Right hindlimb (tissue), 1 donor: ENCODE results near the gene ARFGEF3.
"Not testable (repeated sequence)": the region's sequence is repeated elsewhere in the genome, so short reads cannot be mapped to it uniquely, and the experiment has no call there.

ENCODE experiments used
- DNase-seq: peaks from one replicate; pipeline ENCODE4 v3.0.0-alpha.2; 2018

Gene ARFGEF3

DNA sequence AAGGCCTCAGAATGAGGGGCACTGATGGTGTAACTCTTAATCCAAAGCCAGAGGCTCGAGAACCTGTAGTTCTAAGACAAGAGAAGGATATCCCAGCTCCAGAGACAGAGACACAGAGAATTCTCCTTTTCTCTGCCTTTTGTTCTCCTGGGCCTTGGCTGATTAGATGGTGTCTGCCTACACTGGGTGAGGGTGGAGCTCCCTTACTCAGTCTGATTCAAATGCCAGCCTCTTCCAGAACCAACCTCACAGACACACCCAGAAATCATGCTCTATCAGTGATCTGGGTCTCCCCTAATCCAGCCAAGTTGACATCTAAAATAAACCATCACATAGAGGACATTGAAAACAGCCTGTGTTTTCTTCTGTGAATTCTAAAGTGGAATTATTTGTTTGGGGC, 148.0 kb downstream of the ARFGEF3 start:
- no peak for DNase-seq

DNA sequence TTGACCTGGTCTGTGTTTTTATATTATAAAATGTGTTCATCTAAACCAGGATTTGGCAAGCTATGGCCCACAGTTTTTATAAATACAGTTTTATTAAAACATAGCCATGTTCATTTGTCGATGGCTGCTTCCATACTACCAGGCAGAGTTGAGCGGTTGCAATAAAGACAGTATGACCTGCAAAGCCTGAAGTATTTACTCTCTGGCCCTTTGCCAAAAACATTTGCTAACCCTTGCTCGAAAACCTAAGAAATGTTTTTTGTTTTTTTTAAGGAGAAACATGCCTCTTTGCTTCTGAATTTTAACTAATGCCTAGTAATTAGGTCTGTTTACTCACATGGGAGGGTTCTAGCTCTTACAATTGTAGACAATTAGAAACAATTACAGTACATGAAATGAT, 148.6 kb downstream of the ARFGEF3 start:
- DNase-seq = no peak

DNA sequence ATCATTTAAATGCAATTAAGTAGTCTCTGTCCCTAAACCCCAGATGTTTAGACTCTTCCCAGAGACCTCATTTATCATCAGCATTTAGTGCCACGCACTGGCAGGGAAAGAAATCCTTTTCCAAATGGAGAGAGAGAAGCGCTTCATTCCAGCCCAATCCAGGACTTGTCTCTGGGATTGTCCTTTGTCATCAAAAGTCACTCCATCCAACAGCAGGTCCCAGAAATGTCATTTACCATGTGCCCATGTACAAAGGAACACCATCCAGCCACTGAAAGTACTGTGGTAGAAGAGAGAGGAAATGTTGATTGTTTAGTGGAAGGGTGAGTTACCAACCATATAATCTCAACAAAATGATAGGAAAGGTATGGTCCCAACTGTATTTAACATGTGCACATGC, 149.1 kb downstream of the ARFGEF3 start:
- DNase-seq = no peak

DNA sequence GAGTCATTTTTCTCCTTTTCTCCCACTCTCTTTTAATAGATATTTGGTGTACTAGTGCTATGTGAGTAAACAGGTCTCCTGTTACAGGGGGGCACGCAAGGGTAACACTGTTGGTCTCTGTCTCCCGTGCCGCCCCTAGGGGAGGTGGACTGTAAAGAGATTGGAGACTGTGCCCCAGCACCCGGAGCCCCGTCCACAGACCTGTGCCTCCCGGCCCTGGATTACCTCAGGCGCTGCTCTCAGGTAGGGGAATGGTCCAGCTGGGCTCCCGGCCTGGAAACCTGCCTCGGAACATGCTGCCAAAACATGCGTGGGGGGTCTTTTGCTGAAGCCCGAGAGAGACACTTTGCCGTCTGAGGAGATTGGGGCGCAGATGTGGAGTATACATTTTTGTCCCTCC, 149.5 kb downstream of the ARFGEF3 start:
- DNase-seq = no peak

DNA sequence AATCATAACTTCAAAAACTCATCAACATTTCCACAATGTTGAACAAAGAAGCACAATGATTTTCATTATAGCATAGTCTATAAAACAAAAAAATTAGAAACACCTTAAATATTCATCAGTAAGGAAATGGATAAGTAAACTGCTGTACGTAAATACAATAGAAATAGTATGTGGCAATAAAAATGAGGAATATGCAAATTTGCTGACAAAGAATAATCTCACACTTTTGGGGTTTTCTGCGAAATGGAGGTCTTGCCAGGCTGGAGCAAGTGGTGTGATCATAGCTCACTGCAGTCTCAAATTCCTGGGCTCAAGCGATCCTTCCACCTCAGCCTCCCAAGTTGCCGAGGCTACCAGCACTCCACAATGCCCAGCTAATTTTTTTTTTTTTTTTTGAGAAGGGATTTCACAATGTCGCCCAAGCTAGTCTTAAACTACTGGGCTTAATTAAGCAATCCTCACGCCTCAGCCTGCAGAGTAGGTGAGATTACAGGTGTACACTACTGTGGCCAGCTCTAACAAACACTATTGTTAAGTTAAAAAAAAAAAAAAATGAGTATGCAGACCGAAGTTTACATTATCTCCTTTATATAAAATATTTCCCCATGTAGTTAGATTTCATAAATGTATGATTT, 157.1 kb downstream of the ARFGEF3 start:
- DNase-seq = no peak

DNA sequence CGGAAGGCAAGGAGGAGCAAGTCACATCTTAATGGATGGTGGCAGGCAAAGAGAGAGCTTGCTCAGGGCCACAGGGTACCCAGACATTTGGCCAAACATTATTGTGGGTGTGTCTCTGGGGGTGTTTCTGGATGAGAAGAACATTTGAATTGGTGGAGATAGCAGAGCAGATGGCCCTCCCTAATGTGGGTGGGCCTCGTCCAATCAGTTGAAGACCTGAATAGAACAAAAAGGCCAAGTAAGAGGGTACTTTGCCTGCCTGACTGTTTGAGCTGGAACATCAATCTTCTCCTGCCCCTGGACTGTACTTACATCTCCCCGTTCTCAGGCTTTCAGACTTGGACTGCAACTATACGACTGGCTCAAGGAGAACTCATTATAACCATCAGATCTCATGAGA, 160.2 kb downstream of the ARFGEF3 start:
- DNase-seq = no peak

DNA sequence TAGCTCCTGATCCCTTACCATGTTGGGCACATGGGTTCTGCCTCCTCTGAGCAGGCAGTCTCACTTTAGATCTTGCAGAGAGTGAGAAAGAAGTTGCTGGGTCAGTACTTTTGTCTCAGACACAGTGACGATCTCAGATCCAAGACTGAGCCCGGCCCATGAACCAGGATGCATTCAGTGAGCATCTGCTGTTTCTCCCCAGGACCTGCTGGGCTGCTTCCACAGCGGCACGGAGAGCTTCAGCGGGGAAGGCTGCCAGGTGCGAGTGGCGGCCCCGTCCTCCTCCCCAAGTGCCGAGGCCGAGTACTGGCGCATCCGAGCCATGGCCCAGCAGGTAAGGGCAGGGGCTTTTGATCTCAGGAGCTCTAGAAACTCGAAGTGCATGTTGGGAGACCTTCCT, 162.1 kb downstream of the ARFGEF3 start:
- no peak for DNase-seq

DNA sequence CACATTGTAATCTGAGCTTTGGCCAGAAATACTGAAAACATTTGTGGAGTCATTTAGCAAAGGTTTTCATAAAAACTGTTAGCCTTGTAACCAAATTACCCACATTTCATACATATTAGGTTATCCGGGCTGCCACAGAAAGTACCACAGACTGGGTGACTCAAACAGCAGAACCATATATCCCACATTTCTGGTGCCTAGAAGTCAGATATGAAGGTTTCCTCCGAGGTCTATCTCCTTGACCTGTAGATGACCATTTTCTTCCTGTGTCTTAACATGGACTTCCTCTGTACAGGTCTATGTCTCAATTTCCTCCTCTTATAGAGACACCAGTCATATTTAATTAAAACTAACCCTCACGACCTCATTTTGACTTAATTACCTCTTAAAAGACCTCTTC, 166.5 kb downstream of the ARFGEF3 start:
- DNase-seq = no peak

DNA sequence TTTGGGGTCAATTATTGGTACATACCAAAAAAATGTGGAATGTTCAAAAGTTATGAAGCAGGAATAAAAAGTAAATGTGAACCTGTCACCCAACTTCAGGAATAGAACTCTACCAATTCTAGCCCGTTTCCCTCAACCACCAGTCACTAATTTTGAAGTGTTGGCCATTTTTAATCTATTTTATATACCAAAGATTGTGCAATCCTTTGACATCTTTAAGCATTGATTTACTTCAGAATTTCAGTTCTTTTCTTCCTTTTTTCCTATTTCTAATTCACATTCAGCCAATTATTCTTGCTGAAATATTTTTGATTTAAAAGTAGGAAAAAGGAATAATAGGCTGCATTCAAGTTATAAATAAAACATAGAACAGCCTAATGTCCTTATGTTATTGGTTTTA, 169.0 kb downstream of the ARFGEF3 start:
- DNase-seq = no peak

DNA sequence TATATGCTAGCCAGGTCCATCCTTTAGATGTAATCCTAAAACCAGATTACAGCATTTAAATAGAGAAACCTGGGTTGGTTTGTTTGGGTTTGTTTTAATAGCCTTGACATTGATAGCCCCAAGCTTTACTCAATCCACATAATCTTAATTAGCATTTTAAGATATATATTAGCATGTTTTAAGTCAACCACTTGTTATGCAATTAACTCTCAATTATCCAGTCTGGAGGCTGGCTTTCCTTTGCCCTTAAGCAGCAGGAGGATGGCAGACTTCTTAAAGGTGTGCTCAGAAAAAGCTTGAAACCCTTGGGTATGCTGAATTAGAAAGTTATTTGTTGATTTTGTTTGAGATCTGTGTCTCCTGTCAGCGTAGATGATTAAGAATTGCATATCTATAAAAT, 169.7 kb downstream of the ARFGEF3 start:
- DNase-seq = no peak

DNA sequence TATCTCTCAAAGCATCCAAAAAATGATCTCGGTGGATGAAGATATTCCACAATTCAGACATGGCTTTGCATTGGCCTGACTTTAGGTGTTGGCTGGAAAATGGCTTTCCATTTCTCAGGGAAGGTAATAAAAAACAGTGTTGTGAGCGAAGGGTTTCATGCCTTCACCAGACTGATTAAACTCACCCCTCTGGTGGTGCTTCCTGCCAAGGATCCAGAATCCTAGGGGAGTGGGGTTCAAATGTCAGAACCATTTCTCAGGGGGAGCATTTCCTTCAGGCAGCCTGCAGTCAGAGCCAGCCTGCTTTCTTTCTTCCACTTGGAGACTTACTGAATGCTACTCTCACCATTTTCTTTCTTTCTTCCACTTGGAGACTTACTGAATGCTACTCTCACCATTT, 170.2 kb downstream of the ARFGEF3 start:
- no peak for DNase-seq

DNA sequence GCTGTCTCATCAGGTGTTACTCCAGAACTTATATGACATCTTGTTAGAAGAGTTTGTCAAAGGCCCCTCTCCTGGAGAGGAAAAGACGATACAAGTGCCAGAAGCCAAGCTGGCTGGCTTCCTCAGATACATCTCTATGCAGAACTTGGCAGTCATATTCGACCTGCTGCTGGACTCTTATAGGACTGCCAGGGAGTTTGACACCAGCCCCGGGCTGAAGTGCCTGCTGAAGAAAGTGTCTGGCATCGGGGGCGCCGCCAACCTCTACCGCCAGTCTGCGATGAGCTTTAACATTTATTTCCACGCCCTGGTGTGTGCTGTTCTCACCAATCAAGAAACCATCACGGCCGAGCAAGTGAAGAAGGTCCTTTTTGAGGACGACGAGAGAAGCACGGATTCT, 172.3 kb downstream of the ARFGEF3 start:
- DNase-seq = no peak

DNA sequence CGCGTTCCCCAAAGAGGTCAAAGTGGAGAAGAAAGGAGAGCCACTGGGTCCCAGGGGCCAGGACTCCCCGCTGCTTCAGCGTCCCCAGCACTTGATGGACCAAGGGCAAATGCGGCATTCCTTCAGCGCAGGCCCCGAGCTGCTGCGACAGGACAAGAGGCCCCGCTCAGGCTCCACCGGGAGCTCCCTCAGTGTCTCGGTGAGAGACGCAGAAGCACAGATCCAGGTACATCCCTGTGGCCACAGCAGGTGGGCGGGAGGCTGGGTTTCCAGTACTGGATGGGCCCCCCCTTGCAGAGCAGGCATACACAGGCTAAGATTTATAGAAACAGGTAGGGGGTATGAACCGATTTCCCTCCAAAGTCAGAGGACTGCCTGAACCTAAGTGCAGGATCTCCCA, 173.2 kb downstream of the ARFGEF3 start:
- DNase-seq = no peak

DNA sequence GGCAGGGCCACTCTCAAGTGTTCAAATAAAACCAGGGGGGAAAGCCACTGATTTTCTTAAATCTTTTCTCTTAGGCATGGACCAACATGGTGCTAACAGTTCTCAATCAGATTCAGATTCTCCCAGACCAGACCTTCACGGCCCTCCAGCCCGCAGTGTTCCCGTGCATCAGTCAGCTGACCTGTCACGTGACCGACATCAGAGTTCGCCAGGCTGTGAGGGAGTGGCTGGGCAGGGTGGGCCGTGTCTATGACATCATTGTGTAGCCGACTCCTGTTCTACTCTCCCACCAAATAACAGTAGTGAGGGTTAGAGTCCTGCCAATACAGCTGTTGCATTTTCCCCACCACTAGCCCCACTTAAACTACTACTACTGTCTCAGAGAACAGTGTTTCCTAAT, 174.5 kb downstream of the ARFGEF3 start:
- DNase-seq = no peak

DNA sequence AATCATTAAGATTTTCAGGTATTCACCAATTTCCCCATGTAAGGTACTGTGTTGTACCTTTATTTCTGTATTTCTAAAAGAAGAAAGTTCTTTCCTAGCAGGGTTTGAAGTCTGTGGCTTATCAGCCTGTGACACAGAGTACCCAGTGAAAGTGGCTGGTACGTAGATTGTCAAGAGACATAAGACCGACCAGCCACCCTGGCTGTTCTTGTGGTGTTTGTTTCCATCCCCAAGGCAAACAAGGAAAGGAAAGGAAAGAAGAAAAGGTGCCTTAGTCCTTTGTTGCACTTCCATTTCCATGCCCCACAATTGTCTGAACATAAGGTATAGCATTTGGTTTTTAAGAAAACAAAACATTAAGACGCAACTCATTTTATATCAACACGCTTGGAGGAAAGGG, 175.3 kb downstream of the ARFGEF3 start:
- no peak for DNase-seq

DNA sequence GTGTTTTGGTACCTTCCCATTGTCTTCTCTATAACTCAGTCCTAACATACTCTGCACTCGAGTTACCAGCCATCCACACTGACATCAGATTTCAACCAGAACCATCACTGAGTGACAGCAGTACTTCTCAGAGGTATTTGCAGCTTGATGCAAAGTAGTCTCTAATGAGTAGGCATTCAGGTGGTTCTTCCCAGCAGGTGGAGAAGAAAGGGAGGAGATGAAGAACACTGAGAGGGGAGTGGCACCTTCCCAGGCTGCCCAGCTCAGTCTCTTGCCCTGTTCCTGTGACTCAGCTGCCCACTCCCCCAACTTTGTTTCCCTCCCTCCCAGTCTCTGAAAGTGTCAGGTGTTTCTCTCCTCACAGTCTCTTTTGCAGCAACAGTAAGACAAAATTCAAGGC, 177.3 kb downstream of the ARFGEF3 start:
- no peak for DNase-seq

DNA sequence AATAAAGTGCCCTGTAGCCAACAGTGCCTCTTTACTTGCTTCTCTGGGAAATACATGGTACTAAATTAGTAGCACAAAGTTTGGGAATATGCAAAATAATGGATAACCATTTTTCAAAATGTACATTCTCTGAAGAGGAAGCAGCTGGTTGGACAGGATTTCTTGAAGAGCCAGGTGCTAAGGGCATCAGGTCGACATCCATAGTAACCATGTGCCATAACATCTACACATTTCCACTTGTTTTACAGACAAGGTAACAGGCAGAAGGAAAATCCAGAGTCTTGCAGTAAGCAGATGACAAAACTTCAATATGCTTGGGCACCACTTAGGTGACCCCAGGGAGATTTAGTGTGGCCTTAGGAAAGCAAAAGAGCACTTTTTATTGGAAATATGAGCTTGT, 179.4 kb downstream of the ARFGEF3 start:
- no peak for DNase-seq

DNA sequence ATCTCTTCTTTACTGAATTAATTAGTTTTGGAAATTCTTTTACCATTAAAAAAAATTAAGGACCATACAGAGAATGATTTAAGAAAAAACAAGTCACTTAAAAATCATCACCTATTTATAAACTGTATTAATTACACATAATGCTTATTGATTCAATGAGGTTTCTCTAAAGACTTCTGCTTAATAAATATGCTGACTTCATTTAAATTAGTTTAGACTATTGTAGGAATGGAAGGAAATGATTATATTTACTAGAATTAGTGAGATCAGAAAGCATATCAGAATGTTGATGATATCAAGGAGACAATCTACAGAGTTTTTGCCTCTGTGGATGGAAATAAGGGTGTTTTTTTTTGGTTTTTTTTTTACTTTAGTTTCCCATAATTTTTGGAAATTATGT, 181.4 kb downstream of the ARFGEF3 start:
- no peak for DNase-seq

DNA sequence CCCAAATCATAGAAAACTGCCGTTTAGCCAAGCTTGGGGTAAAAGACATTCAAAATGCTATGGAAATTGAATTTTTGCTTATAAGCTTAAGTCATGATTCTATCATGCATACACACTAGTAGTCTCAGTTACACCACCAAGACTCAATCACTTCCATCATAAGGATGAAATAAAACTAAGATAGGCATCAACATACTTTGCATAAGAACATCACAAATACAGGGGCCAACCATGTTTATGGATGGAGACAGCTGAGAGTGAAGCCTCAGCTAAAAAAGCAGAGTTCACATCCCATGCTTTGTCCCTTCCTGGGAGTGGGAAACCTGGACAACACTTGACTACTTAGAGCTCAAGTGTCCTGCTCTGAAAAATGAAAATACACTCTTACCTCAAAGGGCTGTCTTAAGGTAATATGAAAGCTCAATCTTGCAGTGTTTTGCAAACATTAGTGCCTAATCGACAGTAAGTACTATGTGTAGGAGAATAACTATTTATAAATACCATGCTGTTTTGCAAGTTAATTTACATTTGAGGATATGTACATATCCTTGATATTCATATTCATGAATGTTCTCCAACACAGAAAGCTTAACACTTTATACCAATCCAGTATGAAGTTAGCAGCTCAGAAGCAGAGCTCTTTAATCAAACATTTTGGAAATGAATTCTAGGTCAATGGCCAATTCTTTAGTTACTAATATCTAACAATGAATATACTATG, 184.0 kb downstream of the ARFGEF3 start:
- DNase-seq = no peak

DNA sequence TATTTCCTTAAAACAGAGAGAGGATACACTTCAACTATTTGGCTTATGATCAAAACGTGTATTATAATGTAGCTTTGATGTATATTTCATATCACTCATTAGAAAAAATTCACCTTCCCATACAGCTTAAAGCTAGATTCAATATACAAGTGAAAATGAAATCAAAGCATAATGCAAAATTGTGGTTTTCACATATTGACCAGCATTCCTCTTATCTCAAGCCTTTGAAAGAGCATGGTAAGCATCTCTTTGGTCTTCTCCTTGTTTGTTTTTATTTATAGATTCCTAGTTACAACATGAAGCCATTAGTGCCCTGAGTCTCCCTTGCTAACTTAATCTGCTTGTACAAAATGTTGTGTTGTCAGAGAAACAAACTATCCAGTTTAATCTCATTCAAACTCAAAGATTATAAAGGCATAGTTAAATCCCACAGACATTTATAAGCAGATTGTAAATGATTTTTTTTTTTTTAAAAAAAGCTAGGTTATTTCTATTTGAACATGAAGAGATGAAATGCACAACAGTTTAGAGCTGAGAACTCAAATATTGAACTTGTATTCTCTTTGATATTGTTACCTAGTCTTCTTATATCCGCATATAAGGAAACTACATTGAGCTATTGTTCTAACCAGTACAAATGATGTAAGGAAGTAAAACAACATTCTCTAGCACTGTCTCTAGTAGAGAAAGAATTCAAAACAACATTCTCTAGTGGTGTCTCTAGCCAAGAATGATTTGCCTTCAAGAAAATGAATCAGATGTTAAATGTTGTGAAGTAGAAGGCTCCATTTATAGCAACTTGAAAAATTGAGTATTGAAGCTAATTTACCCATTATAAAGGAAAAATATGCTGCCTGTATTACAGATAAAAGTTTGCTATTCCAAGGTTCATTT, 184.8 kb downstream of the ARFGEF3 start:
- no peak for DNase-seq

DNA sequence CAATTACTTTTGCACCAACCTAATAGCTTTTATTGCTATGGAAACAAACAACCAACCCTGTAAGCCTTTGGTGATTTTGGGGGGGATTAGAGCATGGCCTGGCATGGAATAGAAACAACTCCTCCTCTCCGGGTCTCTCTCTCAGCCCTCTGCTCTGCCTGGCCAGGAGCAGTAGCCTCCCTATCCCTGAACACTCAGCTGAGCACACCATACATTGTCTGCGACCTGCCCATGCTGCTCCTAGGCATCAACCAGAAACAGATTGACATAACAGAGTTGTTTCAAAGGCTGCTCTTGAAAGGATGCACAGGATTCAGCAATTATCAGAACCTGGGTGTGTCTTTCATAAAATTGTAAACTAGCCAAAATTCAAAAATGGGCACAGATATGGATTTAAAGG, 186.1 kb downstream of the ARFGEF3 start:
- DNase-seq = no peak

DNA sequence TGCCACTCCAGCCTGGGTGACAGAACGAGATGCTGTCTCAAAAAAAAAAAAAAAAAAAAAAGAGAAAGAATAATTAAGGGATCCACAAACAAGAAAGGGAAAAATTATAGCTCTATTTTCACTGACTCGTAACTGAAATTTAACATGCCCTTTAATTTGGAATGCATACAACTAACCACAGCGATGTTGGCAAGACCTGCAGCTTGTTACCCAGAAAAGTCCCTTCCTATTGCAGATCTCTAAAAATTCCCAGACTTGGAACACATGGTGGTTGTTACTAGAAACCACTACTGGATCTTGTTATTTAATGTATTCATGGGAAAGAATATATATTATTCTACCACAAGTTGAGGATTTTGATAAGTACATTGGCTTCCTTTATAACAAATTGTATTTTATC, 188.2 kb downstream of the ARFGEF3 start:
- no peak for DNase-seq

DNA sequence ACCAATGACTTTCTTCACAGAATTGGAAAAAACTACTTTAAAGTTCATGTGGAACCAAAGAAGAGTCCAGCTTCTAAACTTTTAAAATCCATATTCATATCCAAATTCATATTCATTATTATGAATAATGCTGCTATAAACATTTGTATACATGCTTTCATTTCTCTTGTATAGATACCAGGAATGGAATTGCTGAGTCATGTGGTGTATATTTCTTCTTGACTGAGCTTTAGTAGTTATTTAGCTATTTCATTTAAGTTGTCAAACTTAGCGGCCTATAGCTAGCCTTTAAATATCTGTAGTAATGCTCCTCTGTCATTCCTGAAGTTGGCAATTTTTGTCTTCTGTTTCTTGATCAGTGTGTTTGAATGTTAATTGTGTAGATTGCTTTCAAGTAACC, 196.2 kb downstream of the ARFGEF3 start:
- no peak for DNase-seq

DNA sequence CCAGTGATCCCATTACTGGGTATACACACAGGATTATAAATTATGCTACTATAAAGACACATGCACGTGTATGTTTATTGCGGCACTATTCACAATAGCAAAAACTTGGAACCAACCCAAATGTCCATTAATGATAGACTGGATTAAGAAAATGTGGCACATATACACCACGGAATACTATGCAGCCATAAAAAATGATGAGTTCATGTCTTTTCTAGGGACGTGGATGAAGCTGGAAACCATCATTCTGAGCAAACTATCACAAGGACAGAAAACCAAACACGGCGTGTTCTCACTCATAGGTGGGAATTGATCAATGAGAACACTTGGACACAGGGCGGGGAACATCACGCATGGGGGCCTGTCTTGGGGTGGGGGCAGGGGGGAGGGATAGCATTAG, 206.9 kb downstream of the ARFGEF3 start:
- DNase-seq = not testable (repeated sequence)
